ENCODE data around the gene SPATA33. TPM values are rescaled to one million over a fixed set of nuclear protein-coding genes. Genes with fewer than 3 reads are reported as not detected.

SPATA33 gene
- total RNA-seq, 1 donor from 2014 or later: 12.3 TPM

DNA sequence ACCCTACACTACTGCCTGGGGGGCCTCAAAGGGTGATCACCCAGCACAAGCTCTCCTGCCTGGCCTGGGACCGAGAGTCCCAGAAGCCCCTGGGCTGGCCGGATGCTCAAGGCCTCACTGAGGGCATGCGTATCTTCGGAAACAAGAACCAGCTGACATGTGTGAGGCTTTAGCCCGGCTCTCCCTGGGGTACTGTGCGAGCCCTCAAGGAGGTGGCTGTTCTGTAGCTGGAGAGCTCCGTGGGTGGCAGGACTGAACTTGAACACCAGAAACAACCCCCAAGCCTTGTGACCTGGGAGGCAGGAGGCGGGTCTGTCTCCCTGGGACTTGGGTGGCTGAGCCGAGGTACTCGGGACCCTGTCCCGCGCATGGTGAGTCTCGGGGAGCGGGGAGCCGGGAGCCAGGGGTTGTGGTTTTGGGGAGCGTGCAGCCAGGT lies 37.2 kb upstream of the SPATA33 start:
- H3K4me3 Mint-ChIP-seq (ENCODE audit: unreplicated experiment): no peak overlapping the region
- no peak overlapping the region for H3K27ac Mint-ChIP-seq (ENCODE audit: unreplicated experiment)
- H2AFZ ChIP-seq (ENCODE audit: low read depth, low read length): no peak overlapping the region
- TF ChIP-seq, protein P1, sequence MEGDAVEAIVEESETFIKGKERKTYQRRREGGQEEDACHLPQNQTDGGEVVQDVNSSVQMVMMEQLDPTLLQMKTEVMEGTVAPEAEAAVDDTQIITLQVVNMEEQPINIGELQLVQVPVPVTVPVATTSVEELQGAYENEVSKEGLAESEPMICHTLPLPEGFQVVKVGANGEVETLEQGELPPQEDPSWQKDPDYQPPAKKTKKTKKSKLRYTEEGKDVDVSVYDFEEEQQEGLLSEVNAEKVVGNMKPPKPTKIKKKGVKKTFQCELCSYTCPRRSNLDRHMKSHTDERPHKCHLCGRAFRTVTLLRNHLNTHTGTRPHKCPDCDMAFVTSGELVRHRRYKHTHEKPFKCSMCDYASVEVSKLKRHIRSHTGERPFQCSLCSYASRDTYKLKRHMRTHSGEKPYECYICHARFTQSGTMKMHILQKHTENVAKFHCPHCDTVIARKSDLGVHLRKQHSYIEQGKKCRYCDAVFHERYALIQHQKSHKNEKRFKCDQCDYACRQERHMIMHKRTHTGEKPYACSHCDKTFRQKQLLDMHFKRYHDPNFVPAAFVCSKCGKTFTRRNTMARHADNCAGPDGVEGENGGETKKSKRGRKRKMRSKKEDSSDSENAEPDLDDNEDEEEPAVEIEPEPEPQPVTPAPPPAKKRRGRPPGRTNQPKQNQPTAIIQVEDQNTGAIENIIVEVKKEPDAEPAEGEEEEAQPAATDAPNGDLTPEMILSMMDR (IDR thresholded peaks at IDR 0.05; ENCODE audit: insufficient read depth, low read depth, low read length): no peak
- no peak for TF ChIP-seq EZH2 (IDR thresholded peaks at IDR 0.05; ENCODE audit: insufficient read depth, low read length)
- no peaks in the 10 kb centered on the region for H3K36me3 ChIP-seq (ENCODE audit: insufficient read depth, low read length)
- peaks cover 7% of the 10 kb centered on the region for H3K4me1 Mint-ChIP-seq (ENCODE audit: low read depth, unreplicated experiment)
- H3K4me3 ChIP-seq (ENCODE audit: insufficient read depth, low read depth, low read length): no peak overlapping the region
- H3K79me2 ChIP-seq (ENCODE audit: insufficient read depth, low read length): no peaks in the 10 kb centered on the region
- H3K4me2 ChIP-seq (ENCODE audit: low read length): no peak overlapping the region
- FAIRE-seq (no peak), DNase-seq (ENCODE audit: low read depth) (no peak)
- H3K27ac ChIP-seq (ENCODE audit: low read depth, low read length): no peak overlapping the region
- H3K36me3 Mint-ChIP-seq (ENCODE audit: low read depth, unreplicated experiment): no peaks in the 10 kb centered on the region
- H3K9me3 Mint-ChIP-seq (ENCODE audit: unreplicated experiment): no peaks in the 10 kb centered on the region
- H3K27me3 Mint-ChIP-seq (ENCODE audit: low read depth, unreplicated experiment): peaks cover 22% of the 10 kb centered on the region
- no peak overlapping the region for H3K9ac ChIP-seq (ENCODE audit: low read length)
- H3K9me3 ChIP-seq (ENCODE audit: insufficient read depth, low read depth, low read length): no peaks in the 10 kb centered on the region
- H3K27me3 ChIP-seq (ENCODE audit: insufficient read depth, low read length): peaks cover 23% of the 10 kb centered on the region
- peaks cover 6% of the 10 kb centered on the region for H3K4me1 ChIP-seq (ENCODE audit: insufficient read depth, low read length)
- H4K20me1 ChIP-seq (ENCODE audit: insufficient read depth, low read length): no peaks in the 10 kb centered on the region

DNA sequence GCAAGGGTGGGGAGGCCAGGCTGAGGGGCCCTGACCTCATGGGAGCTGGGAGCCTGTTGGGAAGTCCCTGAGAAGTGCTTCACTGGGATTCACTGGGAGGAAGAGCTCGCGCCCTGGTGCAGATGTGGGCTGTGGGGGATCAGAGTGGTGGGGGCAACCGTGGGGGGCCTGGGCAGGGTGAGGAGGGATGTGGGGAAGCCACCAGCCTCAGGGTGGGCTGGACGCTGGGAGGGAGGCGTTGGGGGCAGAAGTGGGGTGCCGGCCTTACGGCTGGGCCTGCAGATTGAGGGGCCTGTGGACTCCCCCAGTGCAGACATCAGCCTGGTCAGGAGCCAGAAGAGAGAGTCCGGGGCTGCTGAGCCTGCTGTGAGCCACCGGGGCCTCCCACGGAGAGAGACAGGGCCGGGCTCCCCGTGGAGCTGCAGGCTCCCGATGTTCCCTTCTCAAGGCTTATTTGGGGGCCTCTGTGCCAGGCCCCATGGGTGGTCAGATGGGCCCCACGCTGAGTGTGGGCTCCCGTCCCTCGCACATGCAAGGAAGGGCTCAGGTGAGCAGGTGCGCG lies 36.4 kb upstream of the SPATA33 start:
- Histone ChIP-seq H3K4me3 (ENCODE audit: insufficient read depth, low read depth, low read length) (no peak overlapping the region), H3K27me3 (ENCODE audit: insufficient read depth, low read length) (peaks cover 23% of the 10 kb centered on the region), H3K9ac (ENCODE audit: low read length) (no peak overlapping the region), H3K4me1 (ENCODE audit: insufficient read depth, low read length) (peaks cover 6% of the 10 kb centered on the region), H3K4me2 (ENCODE audit: low read length) (no peak overlapping the region), H4K20me1 (ENCODE audit: insufficient read depth, low read length) (no peaks in the 10 kb centered on the region), H3K27ac (ENCODE audit: low read depth, low read length) (no peak overlapping the region), H2AFZ (ENCODE audit: low read depth, low read length) (no peak overlapping the region), H3K36me3 (ENCODE audit: insufficient read depth, low read length) (no peaks in the 10 kb centered on the region), H3K79me2 (ENCODE audit: insufficient read depth, low read length) (no peaks in the 10 kb centered on the region), H3K9me3 (ENCODE audit: insufficient read depth, low read depth, low read length) (no peaks in the 10 kb centered on the region)
- H3K36me3 Mint-ChIP-seq (ENCODE audit: low read depth, unreplicated experiment): no peaks in the 10 kb centered on the region
- peaks cover 29% of the 10 kb centered on the region for H3K27me3 Mint-ChIP-seq (ENCODE audit: low read depth, unreplicated experiment)
- no peak for TF ChIP-seq EZH2 (IDR thresholded peaks at IDR 0.05; ENCODE audit: insufficient read depth, low read length)
- TF ChIP-seq, protein P1 (IDR thresholded peaks at IDR 0.05; ENCODE audit: insufficient read depth, low read depth, low read length): no peak
- H3K4me1 Mint-ChIP-seq (ENCODE audit: low read depth, unreplicated experiment): peaks cover 7% of the 10 kb centered on the region
- no peak for FAIRE-seq
- no peak overlapping the region for H3K27ac Mint-ChIP-seq (ENCODE audit: unreplicated experiment)
- DNase-seq (ENCODE audit: low read depth): no peak
- no peaks in the 10 kb centered on the region for H3K9me3 Mint-ChIP-seq (ENCODE audit: unreplicated experiment)
- H3K4me3 Mint-ChIP-seq (ENCODE audit: unreplicated experiment): no peak overlapping the region

DNA sequence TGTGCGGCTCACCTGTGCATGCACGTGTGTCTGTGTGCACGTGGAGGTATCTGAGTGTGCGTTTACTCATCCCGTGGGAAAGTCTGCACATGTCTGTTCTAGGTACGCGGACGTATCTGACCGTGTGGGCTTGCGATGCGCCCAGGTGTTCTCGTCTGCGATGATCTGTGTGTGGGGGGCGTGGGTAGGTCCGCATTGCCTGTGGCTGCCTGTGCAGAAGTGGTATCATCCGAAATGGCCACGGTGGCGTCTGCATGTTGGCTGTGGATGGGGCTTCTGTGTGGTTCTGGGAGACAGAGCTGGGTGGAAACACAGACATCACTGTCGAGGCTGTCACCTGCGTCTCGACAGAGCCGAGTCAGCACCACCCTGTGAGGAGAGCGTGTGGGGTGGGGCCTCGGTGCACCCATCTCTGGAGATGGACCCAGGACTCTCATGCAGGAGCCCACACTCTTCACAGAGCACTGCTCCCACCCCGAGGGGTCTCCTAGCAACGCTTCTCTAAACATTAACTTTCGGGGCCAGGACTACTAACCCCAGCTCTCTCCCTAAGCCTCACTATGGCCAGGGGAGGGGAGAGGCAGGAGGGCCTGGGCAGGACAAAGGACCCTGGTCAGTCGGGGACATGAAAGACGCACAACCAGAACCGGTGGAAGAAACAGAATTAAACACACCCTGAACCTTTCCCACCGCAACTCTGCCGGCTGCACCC lies 35.8 kb upstream of the SPATA33 start:
- H3K79me2 ChIP-seq (ENCODE audit: insufficient read depth, low read length): no peaks in the 10 kb centered on the region
- H4K20me1 ChIP-seq (ENCODE audit: insufficient read depth, low read length): no peaks in the 10 kb centered on the region
- no peaks in the 10 kb centered on the region for H3K9me3 ChIP-seq (ENCODE audit: insufficient read depth, low read depth, low read length)
- peaks cover 23% of the 10 kb centered on the region for H3K27me3 ChIP-seq (ENCODE audit: insufficient read depth, low read length)
- H3K27ac ChIP-seq (ENCODE audit: low read depth, low read length): no peak overlapping the region
- peaks cover 7% of the 10 kb centered on the region for H3K4me1 Mint-ChIP-seq (ENCODE audit: low read depth, unreplicated experiment)
- no peaks in the 10 kb centered on the region for H3K9me3 Mint-ChIP-seq (ENCODE audit: unreplicated experiment)
- TF ChIP-seq, protein P1 (IDR thresholded peaks at IDR 0.05; ENCODE audit: insufficient read depth, low read depth, low read length): no peak
- no peak for TF ChIP-seq EZH2 (IDR thresholded peaks at IDR 0.05; ENCODE audit: insufficient read depth, low read length)
- peaks cover 6% of the 10 kb centered on the region for H3K4me1 ChIP-seq (ENCODE audit: insufficient read depth, low read length)
- H3K4me2 ChIP-seq (ENCODE audit: low read length): no peak overlapping the region
- peaks cover 28% of the 10 kb centered on the region for H3K27me3 Mint-ChIP-seq (ENCODE audit: low read depth, unreplicated experiment)
- H3K27ac Mint-ChIP-seq (ENCODE audit: unreplicated experiment): no peak overlapping the region
- H2AFZ ChIP-seq (ENCODE audit: low read depth, low read length): no peak overlapping the region
- no peak overlapping the region for H3K4me3 Mint-ChIP-seq (ENCODE audit: unreplicated experiment)
- no peak overlapping the region for H3K4me3 ChIP-seq (ENCODE audit: insufficient read depth, low read depth, low read length)
- DNase-seq (ENCODE audit: low read depth): no peak
- H3K36me3 Mint-ChIP-seq (ENCODE audit: low read depth, unreplicated experiment): no peaks in the 10 kb centered on the region
- FAIRE-seq: no peak
- H3K9ac ChIP-seq (ENCODE audit: low read length): no peak overlapping the region
- no peaks in the 10 kb centered on the region for H3K36me3 ChIP-seq (ENCODE audit: insufficient read depth, low read length)

Measured in astrocyte (in vitro differentiated cells and primary cell).